ENCODE results near the gene DLEC1. TPM values are rescaled to one million over a fixed set of nuclear protein-coding genes. Genes with fewer than 3 reads are reported as not detected.
"Not testable (repeated sequence)": the region's sequence is repeated elsewhere in the genome, so short reads cannot be mapped to it uniquely, and the experiment has no call there.

DLEC1 gene
- polyA plus RNA-seq, 1 donor from 2014 or later: 0.25 TPM

DNA sequence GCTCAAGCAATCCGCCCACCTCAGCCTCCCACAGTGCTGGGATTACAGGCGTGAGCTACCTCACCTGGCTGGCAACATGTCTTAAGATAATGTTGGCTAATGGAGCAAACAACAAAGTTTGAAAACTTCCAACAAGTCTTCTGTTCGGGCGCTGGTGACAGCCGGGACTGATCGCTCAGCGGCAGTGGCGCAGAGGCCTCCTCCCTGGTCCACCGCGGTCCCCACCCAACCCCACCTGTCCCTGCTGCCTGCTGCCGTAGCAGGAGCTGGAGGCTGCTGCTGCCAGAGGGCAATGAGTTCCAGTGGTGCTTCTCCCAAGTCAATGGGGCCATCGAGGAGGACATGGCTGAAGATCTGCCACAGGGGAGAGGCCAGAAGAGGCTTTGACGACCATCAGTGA, 12.1 kb downstream of the DLEC1 start:
- Histone ChIP-seq H4K20me1 (ENCODE audit: insufficient read depth) (no peaks in the 10 kb centered on the region), H3K9ac (ENCODE audit: low read length) (no peak overlapping the region), H3K27me3 (ENCODE audit: insufficient read depth, low read depth, low read length) (no peaks in the 10 kb centered on the region), H3K4me2 (ENCODE audit: low read length) (no peak overlapping the region), H3K36me3 (ENCODE audit: insufficient read depth, low read length) (no peaks in the 10 kb centered on the region), H3K9me3 (ENCODE audit: low read length) (no peaks in the 10 kb centered on the region), H3K27ac (ENCODE audit: low read length) (no peak overlapping the region), H2AFZ (ENCODE audit: low read depth, low read length) (no peak overlapping the region), H3K4me3 (ENCODE audit: low read length) (no peak overlapping the region), H3K9me2 (ENCODE audit: insufficient read depth, low read length) (no peaks in the 10 kb centered on the region), H3K79me2 (replicated peaks; ENCODE audit: insufficient read depth, low read length) (no peaks in the 10 kb centered on the region), H3F3A (ENCODE audit: insufficient read depth, low read length, poor library complexity, severe bottlenecking) (no peaks in the 10 kb centered on the region)
- TF ChIP-seq MXI1 (conservative IDR thresholded peaks at IDR 0.05; ENCODE audit: poor library complexity, severe bottlenecking): no peak
- TF ChIP-seq POLR2AphosphoS5 (IDR thresholded peaks at IDR 0.05): no peak
- no peak for TF ChIP-seq SMC3 (conservative IDR thresholded peaks at IDR 0.05; ENCODE audit: poor library complexity)
- TF ChIP-seq, protein P1, sequence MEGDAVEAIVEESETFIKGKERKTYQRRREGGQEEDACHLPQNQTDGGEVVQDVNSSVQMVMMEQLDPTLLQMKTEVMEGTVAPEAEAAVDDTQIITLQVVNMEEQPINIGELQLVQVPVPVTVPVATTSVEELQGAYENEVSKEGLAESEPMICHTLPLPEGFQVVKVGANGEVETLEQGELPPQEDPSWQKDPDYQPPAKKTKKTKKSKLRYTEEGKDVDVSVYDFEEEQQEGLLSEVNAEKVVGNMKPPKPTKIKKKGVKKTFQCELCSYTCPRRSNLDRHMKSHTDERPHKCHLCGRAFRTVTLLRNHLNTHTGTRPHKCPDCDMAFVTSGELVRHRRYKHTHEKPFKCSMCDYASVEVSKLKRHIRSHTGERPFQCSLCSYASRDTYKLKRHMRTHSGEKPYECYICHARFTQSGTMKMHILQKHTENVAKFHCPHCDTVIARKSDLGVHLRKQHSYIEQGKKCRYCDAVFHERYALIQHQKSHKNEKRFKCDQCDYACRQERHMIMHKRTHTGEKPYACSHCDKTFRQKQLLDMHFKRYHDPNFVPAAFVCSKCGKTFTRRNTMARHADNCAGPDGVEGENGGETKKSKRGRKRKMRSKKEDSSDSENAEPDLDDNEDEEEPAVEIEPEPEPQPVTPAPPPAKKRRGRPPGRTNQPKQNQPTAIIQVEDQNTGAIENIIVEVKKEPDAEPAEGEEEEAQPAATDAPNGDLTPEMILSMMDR (IDR thresholded peaks at IDR 0.05; ENCODE audit: poor library complexity, severe bottlenecking): no peak
- no peak for TF ChIP-seq EZH2 (IDR thresholded peaks at IDR 0.05; ENCODE audit: borderline replicate concordance, insufficient read depth, low read length, poor library complexity, severe bottlenecking)
- no peak for TF ChIP-seq TAF1 (IDR thresholded peaks at IDR 0.05; ENCODE audit: low read depth)
- TF ChIP-seq, protein P2, sequence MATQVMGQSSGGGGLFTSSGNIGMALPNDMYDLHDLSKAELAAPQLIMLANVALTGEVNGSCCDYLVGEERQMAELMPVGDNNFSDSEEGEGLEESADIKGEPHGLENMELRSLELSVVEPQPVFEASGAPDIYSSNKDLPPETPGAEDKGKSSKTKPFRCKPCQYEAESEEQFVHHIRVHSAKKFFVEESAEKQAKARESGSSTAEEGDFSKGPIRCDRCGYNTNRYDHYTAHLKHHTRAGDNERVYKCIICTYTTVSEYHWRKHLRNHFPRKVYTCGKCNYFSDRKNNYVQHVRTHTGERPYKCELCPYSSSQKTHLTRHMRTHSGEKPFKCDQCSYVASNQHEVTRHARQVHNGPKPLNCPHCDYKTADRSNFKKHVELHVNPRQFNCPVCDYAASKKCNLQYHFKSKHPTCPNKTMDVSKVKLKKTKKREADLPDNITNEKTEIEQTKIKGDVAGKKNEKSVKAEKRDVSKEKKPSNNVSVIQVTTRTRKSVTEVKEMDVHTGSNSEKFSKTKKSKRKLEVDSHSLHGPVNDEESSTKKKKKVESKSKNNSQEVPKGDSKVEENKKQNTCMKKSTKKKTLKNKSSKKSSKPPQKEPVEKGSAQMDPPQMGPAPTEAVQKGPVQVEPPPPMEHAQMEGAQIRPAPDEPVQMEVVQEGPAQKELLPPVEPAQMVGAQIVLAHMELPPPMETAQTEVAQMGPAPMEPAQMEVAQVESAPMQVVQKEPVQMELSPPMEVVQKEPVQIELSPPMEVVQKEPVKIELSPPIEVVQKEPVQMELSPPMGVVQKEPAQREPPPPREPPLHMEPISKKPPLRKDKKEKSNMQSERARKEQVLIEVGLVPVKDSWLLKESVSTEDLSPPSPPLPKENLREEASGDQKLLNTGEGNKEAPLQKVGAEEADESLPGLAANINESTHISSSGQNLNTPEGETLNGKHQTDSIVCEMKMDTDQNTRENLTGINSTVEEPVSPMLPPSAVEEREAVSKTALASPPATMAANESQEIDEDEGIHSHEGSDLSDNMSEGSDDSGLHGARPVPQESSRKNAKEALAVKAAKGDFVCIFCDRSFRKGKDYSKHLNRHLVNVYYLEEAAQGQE (IDR thresholded peaks at IDR 0.05; ENCODE audit: borderline replicate concordance): no peak
- no peak for TF ChIP-seq RAD21 (conservative IDR thresholded peaks at IDR 0.05)
- no peak for TF ChIP-seq EP300 (conservative IDR thresholded peaks at IDR 0.05; ENCODE audit: poor library complexity, severe bottlenecking)

DNA sequence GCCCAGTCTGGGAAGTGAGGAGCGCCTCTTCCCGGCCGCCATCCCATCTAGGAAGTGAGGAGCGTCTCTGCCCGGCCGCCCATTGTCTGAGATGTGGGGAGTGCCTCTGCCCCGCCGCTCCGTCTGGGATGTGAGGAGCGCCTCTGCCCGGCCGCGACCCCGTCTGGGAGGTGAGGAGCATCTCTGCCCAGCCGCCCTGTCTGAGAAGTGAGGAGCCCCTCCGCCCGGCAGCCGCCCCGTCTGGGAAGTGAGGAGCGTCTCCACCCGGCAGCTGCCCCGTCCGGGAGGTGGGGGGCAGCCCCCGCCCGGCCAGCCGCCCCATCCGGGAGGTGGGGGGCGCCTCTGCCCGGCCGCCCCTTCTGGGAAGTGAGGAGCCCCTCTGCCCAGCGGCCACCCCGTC, 14.3 kb downstream of the DLEC1 start:
- H3K4me2 ChIP-seq (ENCODE audit: low read length); H3K4me3 ChIP-seq (ENCODE audit: low read length); H3K9ac ChIP-seq (ENCODE audit: low read length); H4K20me1 ChIP-seq (ENCODE audit: insufficient read depth); H3K9me2 ChIP-seq (ENCODE audit: insufficient read depth, low read length); H3K79me2 ChIP-seq (replicated peaks; ENCODE audit: insufficient read depth, low read length); H3K36me3 ChIP-seq (ENCODE audit: insufficient read depth, low read length); H3F3A ChIP-seq (ENCODE audit: insufficient read depth, low read length, poor library complexity, severe bottlenecking); H3K9me3 ChIP-seq (ENCODE audit: low read length); H3K27me3 ChIP-seq (ENCODE audit: insufficient read depth, low read depth, low read length); H2AFZ ChIP-seq (ENCODE audit: low read depth, low read length); H3K27ac ChIP-seq (ENCODE audit: low read length): not testable (repeated sequence)

DNA sequence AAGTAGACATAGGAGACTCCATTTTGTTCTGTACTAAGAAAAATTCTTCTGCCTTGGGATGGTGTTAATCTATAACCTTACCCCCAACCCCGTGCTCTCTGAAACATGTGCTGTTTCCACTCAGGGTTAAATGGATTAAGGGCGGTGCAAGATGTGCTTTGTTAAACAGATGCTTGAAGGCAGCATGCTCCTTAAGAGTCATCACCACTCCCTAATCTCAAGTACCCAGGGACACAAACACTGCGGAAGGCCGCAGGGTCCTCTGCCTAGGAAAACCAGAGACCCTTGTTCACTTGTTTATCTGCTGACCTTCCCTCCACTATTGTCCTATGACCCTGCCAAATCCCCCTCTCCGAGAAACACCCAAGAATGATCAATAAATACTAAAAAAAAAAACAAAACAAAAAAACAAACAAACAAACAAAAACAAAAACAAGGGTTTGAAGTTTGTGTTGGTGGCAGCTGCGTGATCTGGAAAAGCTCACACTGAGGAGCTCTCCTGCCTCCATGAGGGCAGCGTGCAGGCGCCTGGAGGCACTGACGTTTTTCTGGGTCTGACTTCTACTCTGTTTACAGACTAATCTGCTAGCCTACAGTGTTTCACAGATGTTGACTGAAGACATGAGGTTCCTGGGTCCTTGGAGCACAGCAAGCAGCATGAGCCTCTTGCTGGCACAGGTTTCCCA, 14.9 kb downstream of the DLEC1 start:
- not testable (repeated sequence) for H3K4me3 ChIP-seq (ENCODE audit: low read length); H3K4me2 ChIP-seq (ENCODE audit: low read length); H3K79me2 ChIP-seq (replicated peaks; ENCODE audit: insufficient read depth, low read length); H3K36me3 ChIP-seq (ENCODE audit: insufficient read depth, low read length); H3K9me3 ChIP-seq (ENCODE audit: low read length); H4K20me1 ChIP-seq (ENCODE audit: insufficient read depth); H2AFZ ChIP-seq (ENCODE audit: low read depth, low read length); H3K27ac ChIP-seq (ENCODE audit: low read length); H3K27me3 ChIP-seq (ENCODE audit: insufficient read depth, low read depth, low read length); H3K9me2 ChIP-seq (ENCODE audit: insufficient read depth, low read length); H3K9ac ChIP-seq (ENCODE audit: low read length); H3F3A ChIP-seq (ENCODE audit: insufficient read depth, low read length, poor library complexity, severe bottlenecking)
